Endothelial cell of umbilical vein (primary cell): ENCODE data around the gene HTRA3. TPM values are rescaled to one million over a fixed set of nuclear protein-coding genes. Genes with fewer than 3 reads are reported as not detected.
"Not testable (repeated sequence)": the region's sequence is repeated elsewhere in the genome, so short reads cannot be mapped to it uniquely, and the experiment has no call there.

Experiments used
- BruUV-seq: library from RNA; stranded (reverse); fragments of 400-500 nt; replicated peaks from 2 replicates; lab custom pipeline; 2021; lab: Mats Ljungman, UMichigan
- CTCF ChIA-PET: fragments of 300-600, 350-600 bp; sonication (Branson Sonifier 250); formaldehyde crosslinking; loops from one replicate; lab custom pipeline; 2021; ENCODE audit warnings: antibody characterized with exemption, inconsistent platforms; lab: Charles Lee
- POLR2A ChIA-PET: fragments of 300-600, 350-600 bp; sonication (Branson Sonifier 250); formaldehyde crosslinking; loops from one replicate; lab custom pipeline; 2021; ENCODE audit warnings: antibody characterized with exemption, inconsistent platforms; lab: Charles Lee
- DNase-seq: peaks from one replicate; pipeline ENCODE4 v3.0.0-alpha.2; 2011; ENCODE audit warnings: low read depth, low spot score
- FAIRE-seq: peaks from 2 replicates; lab custom pipeline; 2011; peaks lifted over from hg19 to GRCh38; lab: Jason Lieb, UNC
- H2AFZ ChIP-seq: 2 replicates; pipeline ENCODE4 v1.6.0; 2012; ENCODE audit warnings: low read depth, low read length, control low read depth, inconsistent platforms
- H3K27ac ChIP-seq: 2 replicates; pipeline ENCODE4 v1.5.1; 2011; ENCODE audit warnings: low read depth, mild to moderate bottlenecking, control low read depth, low read length, moderate library complexity; ENCODE audit not compliant: insufficient read depth
- H3K27me3 ChIP-seq, 2 experiments: 2 replicates each; pipeline versions ENCODE4 v1.6.0 to v1.6.1; 2011; ENCODE audit warnings: low read length in 2 of 2, mixed read lengths in 1 of 2; ENCODE audit not compliant: control insufficient read depth in 2 of 2, insufficient read depth in 2 of 2
- H3K36me3 ChIP-seq, 2 experiments: 2 replicates in 1 of 2; 3 replicates in 1 of 2; pipeline ENCODE4 v1.5.1; 2011; ENCODE audit warnings: low read length in 2 of 2, mild to moderate bottlenecking in 1 of 2, moderate library complexity in 1 of 2; ENCODE audit not compliant: control insufficient read depth in 2 of 2, insufficient read depth in 2 of 2; ENCODE audit errors: extremely low read depth in 1 of 2
- H3K4me1 ChIP-seq: 3 replicates; pipeline ENCODE4 v1.5.1; 2011; ENCODE audit warnings: mild to moderate bottlenecking, low read length; ENCODE audit not compliant: control insufficient read depth, insufficient read depth; ENCODE audit errors: extremely low read depth
- H3K4me2 ChIP-seq: 2 replicates; pipeline ENCODE4 v1.6.1; 2011; ENCODE audit warnings: low read length, control low read depth, mixed read lengths; ENCODE audit not compliant: insufficient read depth
- H3K4me3 ChIP-seq, 3 experiments: fragments of 200-600 bp in 1 of 3; sonication (generic), shearing (Covaris generic) in 1 of 3; replicated peaks in 1 of 3; 2 replicates each; pipeline ENCODE4 v1.5.1; 2011 to 2016; ENCODE audit warnings: control low read depth in 3 of 3, low read length in 3 of 3, mild to moderate bottlenecking in 2 of 3, inconsistent platforms in 1 of 3, low read depth in 1 of 3, moderate library complexity in 1 of 3; ENCODE audit not compliant: insufficient read depth in 1 of 3
- H3K79me2 ChIP-seq: 2 replicates; pipeline ENCODE4 v1.6.0; 2012; ENCODE audit warnings: low read length, inconsistent platforms; ENCODE audit not compliant: control insufficient read depth, insufficient read depth
- H3K9ac ChIP-seq: replicated peaks from 2 replicates; pipeline ENCODE3; 2011; ENCODE audit warnings: low read length, control low read depth; ENCODE audit not compliant: insufficient read depth; ENCODE audit errors: extremely low read depth
- H3K9me1 ChIP-seq: replicated peaks from 3 replicates; pipeline ENCODE4 v1.6.0; 2011; ENCODE audit warnings: mild to moderate bottlenecking, low read length; ENCODE audit not compliant: control insufficient read depth, insufficient read depth; ENCODE audit errors: extremely low read depth
- H3K9me3 ChIP-seq: replicated peaks from 2 replicates; pipeline ENCODE4 v1.5.1; 2012; ENCODE audit warnings: low read length, inconsistent platforms; ENCODE audit not compliant: control insufficient read depth, insufficient read depth
- H4K20me1 ChIP-seq: replicated peaks from 2 replicates; pipeline ENCODE3; 2011; ENCODE audit warnings: mild to moderate bottlenecking, low read length; ENCODE audit not compliant: control insufficient read depth, insufficient read depth; ENCODE audit errors: extremely low read depth
- EZH2 ChIP-seq: IDR thresholded peaks from 2 replicates; pipeline ENCODE4 v1.6.1; 2012; ENCODE audit warnings: borderline replicate concordance, low read depth, mild to moderate bottlenecking, moderate library complexity, low read length, inconsistent platforms; ENCODE audit not compliant: severe bottlenecking
- FOS ChIP-seq: IDR thresholded peaks from 2 replicates; pipeline ENCODE4 v1.6.1; 2011; ENCODE audit warnings: mild to moderate bottlenecking, low read length, moderate library complexity, borderline replicate concordance; ENCODE audit not compliant: insufficient read depth
- GATA2 ChIP-seq: IDR thresholded peaks from 2 replicates; pipeline ENCODE4 v1.7.0; 2011; ENCODE audit warnings: low read depth, mild to moderate bottlenecking, moderate library complexity, mixed read lengths, low read length; ENCODE audit not compliant: insufficient read length, insufficient read depth
- JUN ChIP-seq: IDR thresholded peaks from 2 replicates; pipeline ENCODE4 v1.6.1; 2011; ENCODE audit warnings: borderline replicate concordance, low read depth; ENCODE audit not compliant: insufficient read length, insufficient read depth
- MYC ChIP-seq: IDR thresholded peaks from one replicate; pipeline ENCODE4 v1.6.1; 2011; ENCODE audit warnings: mild to moderate bottlenecking, low read depth, low read length
- POLR2A ChIP-seq: IDR thresholded peaks from 2 replicates; pipeline ENCODE4 v1.6.1; 2012; ENCODE audit warnings: low read depth, mild to moderate bottlenecking, control low read depth, low read length
- POLR2AphosphoS5 ChIP-seq: IDR thresholded peaks from 2 replicates; pipeline ENCODE4 v1.6.1; 2012; ENCODE audit warnings: low read depth, mild to moderate bottlenecking, control low read depth, low read length, moderate library complexity; ENCODE audit not compliant: insufficient read depth
- dilution Hi-C: fragments of 300-500 bp; cut with MboI; formaldehyde crosslinking; loops from one replicate; pipeline ENCODE4 v1.15.0; 2019; ENCODE audit warnings: low sequenced_read_pairs; ENCODE audit not compliant: extremely low pct_ligation_motif_present
- intact Hi-C: fragments of 100-400 bp; cut with micrococcal nuclease; formaldehyde crosslinking; loops from one replicate; pipeline ENCODE4 v1.10.0; 2022
- polyA plus RNA-seq, 4 experiments: library from polyadenylated mRNA; depleted of rRNA in 3 of 4; stranded (reverse) in 3 of 4; unstranded in 1 of 4; fragments of >200 nt; gene quantifications; 2 replicates each; pipeline versions ENCODE4 v1.2.1 to v1.2.3, GENCODE V29; 2011 to 2012; ENCODE audit warnings: missing spikeins in 1 of 4
- total RNA-seq: library from RNA; stranded (reverse); gene quantifications from 2 replicates; pipeline ENCODE4 v1.2.3, GENCODE V29; 2021
- TF ChIP-seq, protein P1 (sequence below): IDR thresholded peaks from 2 replicates; pipeline ENCODE4 v1.6.1; 2011; ENCODE audit not compliant: insufficient read depth, insufficient read length
- TF ChIP-seq, protein P2 (sequence below), 2 donors: IDR thresholded peaks; 1 replicate in 1 of 2; 2 replicates in 1 of 2; pipeline ENCODE4 v1.5.1; 2011; ENCODE audit warnings: low read length in 2 of 2, mild to moderate bottlenecking in 2 of 2, moderate library complexity in 2 of 2, control low read depth in 1 of 2, inconsistent platforms in 1 of 2, low read depth in 1 of 2; ENCODE audit not compliant: insufficient read depth in 1 of 2; ENCODE audit errors: extremely low read depth in 1 of 2

HTRA3 gene
- total and polyA plus RNA-seq, 2 donors (not counting 3 experiments of a cell fraction or from before 2014, with no cell fraction given), result 9.0 to 12.0 TPM

DNA sequence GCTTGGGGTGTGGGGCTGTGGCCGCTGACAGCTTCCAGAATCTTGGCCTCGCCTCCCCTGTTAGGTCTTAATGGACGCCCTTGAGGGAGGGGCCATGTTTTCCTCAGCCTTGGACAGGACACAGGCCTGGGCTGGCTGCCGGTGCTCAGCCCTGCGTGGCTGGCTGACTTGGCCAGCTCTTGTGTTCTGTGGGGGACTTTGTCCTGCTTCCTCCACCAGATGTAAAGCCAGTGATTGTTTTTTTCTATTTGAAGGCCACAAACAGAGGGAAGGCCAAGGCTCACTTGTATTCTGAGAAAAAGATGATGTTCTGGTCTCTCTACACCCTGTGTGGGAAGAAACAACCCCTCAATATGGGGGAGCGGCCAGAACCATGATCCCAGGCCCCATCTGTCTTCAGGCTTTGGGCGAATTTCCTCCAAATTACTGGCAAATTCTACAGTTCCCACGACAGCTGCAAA, 71.3 kb downstream of the HTRA3 start:
- no peak overlapping the region for H3K4me2 ChIP-seq
- H3K4me1 ChIP-seq, result no peaks in the 10 kb centered on the region
- no peaks in the 10 kb centered on the region for H3K79me2 ChIP-seq
- H3K27ac ChIP-seq, result no peak overlapping the region
- H3K9me1 ChIP-seq, result no peaks in the 10 kb centered on the region
- dilution Hi-C loops, result no loop called here
- intact Hi-C loops, result no loop called here
- no peak for DNase-seq
- BruUV-seq, result no TSS peak
- H3K9me3 ChIP-seq, result no peaks in the 10 kb centered on the region
- CTCF ChIA-PET, result interaction anchor here (0.9 to 1.3 kb wide), 2 partner anchors 62 to 74 kb away, joined by 3 to 4 read pairs; no protein-coding TSS in a partner anchor
- H3K9ac ChIP-seq, result no peak overlapping the region
- H3K4me3 ChIP-seq, result no peak overlapping the region
- TF ChIP-seq, protein P1, sequence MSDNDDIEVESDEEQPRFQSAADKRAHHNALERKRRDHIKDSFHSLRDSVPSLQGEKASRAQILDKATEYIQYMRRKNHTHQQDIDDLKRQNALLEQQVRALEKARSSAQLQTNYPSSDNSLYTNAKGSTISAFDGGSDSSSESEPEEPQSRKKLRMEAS, result no peak
- TF ChIP-seq MYC (no peak), POLR2A (no peak), EZH2 (no peak), FOS (no peak), GATA2 (no peak), JUN (no peak), POLR2AphosphoS5 (no peak)
- TF ChIP-seq, protein P2, sequence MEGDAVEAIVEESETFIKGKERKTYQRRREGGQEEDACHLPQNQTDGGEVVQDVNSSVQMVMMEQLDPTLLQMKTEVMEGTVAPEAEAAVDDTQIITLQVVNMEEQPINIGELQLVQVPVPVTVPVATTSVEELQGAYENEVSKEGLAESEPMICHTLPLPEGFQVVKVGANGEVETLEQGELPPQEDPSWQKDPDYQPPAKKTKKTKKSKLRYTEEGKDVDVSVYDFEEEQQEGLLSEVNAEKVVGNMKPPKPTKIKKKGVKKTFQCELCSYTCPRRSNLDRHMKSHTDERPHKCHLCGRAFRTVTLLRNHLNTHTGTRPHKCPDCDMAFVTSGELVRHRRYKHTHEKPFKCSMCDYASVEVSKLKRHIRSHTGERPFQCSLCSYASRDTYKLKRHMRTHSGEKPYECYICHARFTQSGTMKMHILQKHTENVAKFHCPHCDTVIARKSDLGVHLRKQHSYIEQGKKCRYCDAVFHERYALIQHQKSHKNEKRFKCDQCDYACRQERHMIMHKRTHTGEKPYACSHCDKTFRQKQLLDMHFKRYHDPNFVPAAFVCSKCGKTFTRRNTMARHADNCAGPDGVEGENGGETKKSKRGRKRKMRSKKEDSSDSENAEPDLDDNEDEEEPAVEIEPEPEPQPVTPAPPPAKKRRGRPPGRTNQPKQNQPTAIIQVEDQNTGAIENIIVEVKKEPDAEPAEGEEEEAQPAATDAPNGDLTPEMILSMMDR (IDR thresholded peaks at IDR 0.05; ENCODE audit: extremely low read depth in 1 of 2, insufficient read depth in 1 of 2, low read depth in 1 of 2, low read length in 2 of 2), result no peak
- H4K20me1 ChIP-seq, result no peaks in the 10 kb centered on the region
- FAIRE-seq, result no peak
- no peaks in the 10 kb centered on the region for H3K36me3 ChIP-seq
- H2AFZ ChIP-seq, result no peak overlapping the region
- POLR2A ChIA-PET, result no interaction called here
- H3K27me3 ChIP-seq, result peaks cover 3 to 9% of the 10 kb centered on the region in 2 experiments

GRCh38 chr4:8341281-8341680, 71.7 kb downstream of the HTRA3 start:
- H3K27ac ChIP-seq, H3K4me3 ChIP-seq, H3K4me1 ChIP-seq, H2AFZ ChIP-seq, H3K79me2 ChIP-seq, POLR2A ChIA-PET, BruUV-seq, H3K9me1 ChIP-seq, dilution Hi-C loops, H3K9me3 ChIP-seq, H3K9ac ChIP-seq, H3K27me3 ChIP-seq, FAIRE-seq, H3K36me3 ChIP-seq, H3K4me2 ChIP-seq, DNase-seq, H4K20me1 ChIP-seq, intact Hi-C loops: not testable (repeated sequence)
- CTCF ChIA-PET, result interaction anchor here (1.3 kb wide), 1 partner anchor 74 kb away, joined by 4 read pairs; no protein-coding TSS in a partner anchor
